Keratinocyte (primary cell): Measurements from ENCODE around the gene AP3M1. TPM values are rescaled to one million over a fixed set of nuclear protein-coding genes. Genes with fewer than 3 reads are reported as not detected.

ENCODE experiments used
- DNase-seq: peaks from one replicate; pipeline ENCODE4 v3.0.0-alpha.2; 2011; ENCODE audit warnings: low read depth, missing footprints, low spot score
- FAIRE-seq: peaks from 2 replicates; lab custom pipeline; 2011; peaks lifted over from hg19 to GRCh38; lab: Jason Lieb, UNC
- H2AFZ ChIP-seq: 2 replicates; pipeline ENCODE4 v1.6.0; 2012; ENCODE audit warnings: low read length, control low read depth, inconsistent platforms; ENCODE audit not compliant: control insufficient read depth
- H3K27ac ChIP-seq: 2 replicates; pipeline ENCODE4 v1.5.1; 2011; ENCODE audit warnings: low read length; ENCODE audit not compliant: control insufficient read depth, insufficient read depth
- H3K27me3 ChIP-seq: 3 replicates; pipeline ENCODE4 v1.6.0; 2011; ENCODE audit warnings: low read length; ENCODE audit not compliant: control insufficient read depth, insufficient read depth; ENCODE audit errors: extremely low read depth
- H3K36me3 ChIP-seq, 2 experiments: 2 replicates in 1 of 2; 3 replicates in 1 of 2; pipeline ENCODE4 v1.5.1; 2011; ENCODE audit warnings: low read length in 2 of 2, mild to moderate bottlenecking in 1 of 2; ENCODE audit not compliant: control insufficient read depth in 2 of 2, insufficient read depth in 2 of 2; ENCODE audit errors: extremely low read depth in 1 of 2
- H3K4me1 ChIP-seq: 3 replicates; pipeline ENCODE4 v1.5.1; 2011; ENCODE audit warnings: low read length; ENCODE audit not compliant: control insufficient read depth, insufficient read depth; ENCODE audit errors: extremely low read depth
- H3K4me2 ChIP-seq: 3 replicates; pipeline ENCODE4 v1.6.0; 2011; ENCODE audit warnings: low read depth, low read length; ENCODE audit not compliant: control insufficient read depth, insufficient read depth; ENCODE audit errors: extremely low read depth
- H3K4me3 ChIP-seq, 3 experiments: fragments of 200-600 bp in 1 of 3; sonication (generic) in 1 of 3; 2 replicates in 2 of 3; 3 replicates in 1 of 3; pipeline ENCODE4 v1.5.1; 2011 to 2016; ENCODE audit warnings: low read length in 3 of 3, mild to moderate bottlenecking in 3 of 3, control low read depth in 2 of 3, inconsistent platforms in 1 of 3, low read depth in 1 of 3, mixed read lengths in 1 of 3, mixed run types in 1 of 3, moderate library complexity in 1 of 3; ENCODE audit not compliant: control insufficient read depth in 2 of 3, insufficient read depth in 2 of 3; ENCODE audit errors: extremely low read depth in 1 of 3
- H3K79me2 ChIP-seq: 2 replicates; pipeline ENCODE4 v1.6.0; 2012; ENCODE audit warnings: low read length; ENCODE audit not compliant: control insufficient read depth, insufficient read depth
- H3K9ac ChIP-seq: 3 replicates; pipeline ENCODE4 v1.6.0; 2011; ENCODE audit warnings: low read length; ENCODE audit not compliant: control insufficient read depth, insufficient read depth; ENCODE audit errors: extremely low read depth
- H3K9me1 ChIP-seq: 3 replicates; pipeline ENCODE4 v1.6.0; 2011; ENCODE audit warnings: low read length; ENCODE audit not compliant: control insufficient read depth, insufficient read depth; ENCODE audit errors: extremely low read depth
- H3K9me3 ChIP-seq: 2 replicates; pipeline ENCODE4 v1.5.1; 2012; ENCODE audit warnings: low read depth, low read length; ENCODE audit not compliant: control insufficient read depth
- H4K20me1 ChIP-seq: 3 replicates; pipeline ENCODE4 v1.6.0; 2011; ENCODE audit warnings: low read length; ENCODE audit not compliant: control insufficient read depth, insufficient read depth; ENCODE audit errors: extremely low read depth
- CTCF ChIP-seq, 3 experiments: IDR thresholded peaks in 1 of 3; conservative IDR thresholded peaks in 1 of 3; optimal IDR thresholded peaks in 1 of 3; 2 replicates in 2 of 3; 3 replicates in 1 of 3; pipeline versions ENCODE3 to v1.5.1; 2011; ENCODE audit warnings: low read length in 3 of 3, mild to moderate bottlenecking in 3 of 3, moderate library complexity in 2 of 3, control low read depth in 1 of 3, inconsistent platforms in 1 of 3; ENCODE audit not compliant: insufficient read depth in 2 of 3; ENCODE audit errors: extremely low read depth in 1 of 3
- EZH2 ChIP-seq: IDR thresholded peaks from one replicate; pipeline ENCODE4 v1.6.1; 2012; ENCODE audit warnings: inconsistent platforms, mild to moderate bottlenecking, low read length, moderate library complexity
- dilution Hi-C: fragments of 300-500 bp; cut with MboI; formaldehyde crosslinking; loops from one replicate; pipeline ENCODE4 v1.7.0; 2020; ENCODE audit warnings: low sequenced_read_pairs; ENCODE audit not compliant: extremely low pct_ligation_motif_present
- polyA plus RNA-seq, 5 experiments: library from polyadenylated mRNA; depleted of rRNA in 3 of 5; stranded (reverse) in 3 of 5; stranded (forward) in 1 of 5; unstranded in 1 of 5; fragments of >200 nt; gene quantifications; 1 replicate in 1 of 5; 2 replicates in 3 of 5; 3 replicates in 1 of 5; pipeline versions ENCODE4 v1.2.1 to v1.2.3, GENCODE V29; 2011 to 2012; ENCODE audit warnings: missing spikeins in 2 of 5, low read depth in 1 of 5, low replicate concordance in 1 of 5

Gene AP3M1
- polyA plus RNA-seq, 1 donor (not counting 4 experiments of a cell fraction or from before 2014, with no cell fraction given), result 53.5 TPM

GRCh38 chr10:74165530-74165901, 14.9 kb upstream of the AP3M1 start:
- dilution Hi-C loops, result no loop called here
- H3K27ac ChIP-seq, result peak overlapping the region; percentile 8

GRCh38 chr10:74164716-74165529, 14.3 kb upstream of the AP3M1 start:
- peaks cover 11% of the 10 kb centered on the region for H3K79me2 ChIP-seq
- H3K27ac ChIP-seq, result peak overlapping the region; percentile 8
- H3K9me1 ChIP-seq, result no peaks in the 10 kb centered on the region
- no peak overlapping the region for H3K4me3 ChIP-seq
- H3K36me3 ChIP-seq, result no peaks in the 10 kb centered on the region
- peaks cover 10% of the 10 kb centered on the region for H3K4me1 ChIP-seq
- H3K4me2 ChIP-seq, result no peak overlapping the region
- H3K9me3 ChIP-seq, result no peaks in the 10 kb centered on the region
- no peak overlapping the region for H2AFZ ChIP-seq
- dilution Hi-C loops, result no loop called here
- TF ChIP-seq CTCF (optimal IDR thresholded peaks at IDR 0.05 in 1 of 3, IDR thresholded peaks at IDR 0.05 in 1 of 3, conservative IDR thresholded peaks at IDR 0.05 in 1 of 3; ENCODE audit: extremely low read depth in 1 of 3, insufficient read depth in 2 of 3, low read length in 3 of 3), result no peak
- TF ChIP-seq EZH2, result no peak
- DNase-seq, result no peak
- no peaks in the 10 kb centered on the region for H4K20me1 ChIP-seq
- FAIRE-seq, result no peak
- no peak overlapping the region for H3K9ac ChIP-seq
- no peaks in the 10 kb centered on the region for H3K27me3 ChIP-seq

More at GRCh38 chr10:74165530-74165901, 14.9 kb upstream of the AP3M1 start:
- no peak overlapping the region for H3K4me2 ChIP-seq
- H3K4me3 ChIP-seq, result no peak overlapping the region
- H3K9me3 ChIP-seq, result no peaks in the 10 kb centered on the region
- H3K79me2 ChIP-seq, result peaks cover 5% of the 10 kb centered on the region
- H4K20me1 ChIP-seq, result no peaks in the 10 kb centered on the region
- FAIRE-seq (no peak), DNase-seq (no peak)
- TF ChIP-seq CTCF (optimal IDR thresholded peaks at IDR 0.05 in 1 of 3, IDR thresholded peaks at IDR 0.05 in 1 of 3, conservative IDR thresholded peaks at IDR 0.05 in 1 of 3; ENCODE audit: extremely low read depth in 1 of 3, insufficient read depth in 2 of 3, low read length in 3 of 3) (no peak), EZH2 (no peak)
- H3K36me3 ChIP-seq, result no peaks in the 10 kb centered on the region
- H3K27me3 ChIP-seq, result no peaks in the 10 kb centered on the region
- H3K9me1 ChIP-seq, result no peaks in the 10 kb centered on the region
- peaks cover 10% of the 10 kb centered on the region for H3K4me1 ChIP-seq
- H3K9ac ChIP-seq, result no peak overlapping the region
- no peak overlapping the region for H2AFZ ChIP-seq
